Brain microvascular endothelial cell (primary cell): ENCODE measurements around the gene RCOR1.

Experiments
- DNase-seq: peaks from one replicate; pipeline ENCODE4 v3.0.0-alpha.2; 2020
- H3K27ac ChIP-seq: fragments of 250-450 bp; sonication (Bioruptor Pico); 2 replicates; pipeline ENCODE4 v1.5.1; 2020; ENCODE audit warnings: mild to moderate bottlenecking, moderate library complexity
- H3K27me3 ChIP-seq: fragments of 250-450 bp; sonication (Bioruptor Pico); replicated peaks from 2 replicates; pipeline ENCODE4 v1.5.1; 2020; ENCODE audit warnings: mild to moderate bottlenecking
- H3K36me3 ChIP-seq: fragments of 250-450 bp; sonication (Bioruptor Pico); replicated peaks from 2 replicates; pipeline ENCODE4 v1.5.1; 2020; ENCODE audit warnings: mild to moderate bottlenecking
- H3K4me3 ChIP-seq: 2 replicates; pipeline ENCODE4 v1.5.1; 2011; ENCODE audit warnings: low read depth, mild to moderate bottlenecking, control low read depth, low read length, moderate library complexity
- in situ Hi-C: cut with HindIII; loops from 2 replicates; pipeline ENCODE4 v1.10.0; 2017; ENCODE audit warnings: low sequenced_read_pairs, low pct_ligation_motif_present
- TF ChIP-seq, protein P1 (sequence below): IDR thresholded peaks from 2 replicates; pipeline ENCODE4 v1.5.1; 2011; ENCODE audit warnings: low read depth, mild to moderate bottlenecking, moderate library complexity, low read length, control low read depth, inconsistent platforms; ENCODE audit errors: missing control alignments

Gene RCOR1

DNA sequence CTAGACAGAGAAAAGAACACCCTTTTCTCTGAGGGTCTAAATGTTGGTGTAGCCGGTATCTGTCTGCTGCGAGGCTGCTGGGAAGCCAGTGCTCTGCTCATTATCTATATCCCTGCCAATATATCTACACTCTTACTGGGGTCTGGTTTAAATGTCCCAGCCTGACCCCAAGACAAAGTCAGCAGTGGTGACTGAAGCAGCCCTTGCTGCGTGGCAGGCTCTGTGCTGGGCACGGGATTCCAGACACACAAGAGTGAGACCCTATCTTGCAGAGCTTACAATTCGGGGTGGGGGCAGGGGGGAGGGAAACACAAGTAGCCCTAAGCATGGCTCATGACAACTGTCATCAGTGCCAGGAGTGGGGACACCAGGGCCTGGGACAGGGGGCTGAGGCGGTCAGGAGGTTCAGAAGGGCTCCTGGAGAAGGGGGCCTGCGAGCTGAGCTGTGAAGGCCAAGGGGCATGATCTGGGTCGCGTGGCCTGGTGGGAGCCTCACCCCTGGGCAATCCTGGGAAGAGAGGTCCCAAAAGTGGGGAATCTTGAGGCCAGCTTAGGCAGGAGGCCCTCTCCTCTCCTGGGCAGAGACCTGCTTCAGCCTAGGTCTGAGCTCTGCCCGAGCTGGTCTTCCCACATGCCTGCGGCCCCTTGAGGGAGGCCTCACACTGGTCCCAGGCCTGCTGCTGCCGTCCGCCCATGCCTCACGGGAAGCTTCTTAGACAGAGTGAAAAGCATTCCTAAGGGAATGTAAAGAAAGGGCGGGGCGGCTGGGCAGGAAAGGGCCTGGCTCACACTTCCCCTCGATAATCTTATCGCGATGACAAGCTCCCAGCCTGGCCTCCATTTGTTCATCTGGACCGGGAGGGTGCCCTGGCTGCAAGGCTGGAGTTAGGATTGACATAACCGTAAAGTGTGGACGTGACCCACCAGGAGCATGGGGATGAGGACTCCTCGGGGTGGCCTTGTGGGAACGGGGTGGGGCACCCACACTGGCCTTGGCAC is 7.3 kb upstream of the RCOR1 start:
- in situ Hi-C loops = no loop called here
- H3K27me3 ChIP-seq = no peaks in the 10 kb centered on the region
- H3K27ac ChIP-seq = no peak overlapping the region
- no peak overlapping the region for H3K4me3 ChIP-seq
- no peak for DNase-seq
- no peaks in the 10 kb centered on the region for H3K36me3 ChIP-seq
- TF ChIP-seq, protein P1, sequence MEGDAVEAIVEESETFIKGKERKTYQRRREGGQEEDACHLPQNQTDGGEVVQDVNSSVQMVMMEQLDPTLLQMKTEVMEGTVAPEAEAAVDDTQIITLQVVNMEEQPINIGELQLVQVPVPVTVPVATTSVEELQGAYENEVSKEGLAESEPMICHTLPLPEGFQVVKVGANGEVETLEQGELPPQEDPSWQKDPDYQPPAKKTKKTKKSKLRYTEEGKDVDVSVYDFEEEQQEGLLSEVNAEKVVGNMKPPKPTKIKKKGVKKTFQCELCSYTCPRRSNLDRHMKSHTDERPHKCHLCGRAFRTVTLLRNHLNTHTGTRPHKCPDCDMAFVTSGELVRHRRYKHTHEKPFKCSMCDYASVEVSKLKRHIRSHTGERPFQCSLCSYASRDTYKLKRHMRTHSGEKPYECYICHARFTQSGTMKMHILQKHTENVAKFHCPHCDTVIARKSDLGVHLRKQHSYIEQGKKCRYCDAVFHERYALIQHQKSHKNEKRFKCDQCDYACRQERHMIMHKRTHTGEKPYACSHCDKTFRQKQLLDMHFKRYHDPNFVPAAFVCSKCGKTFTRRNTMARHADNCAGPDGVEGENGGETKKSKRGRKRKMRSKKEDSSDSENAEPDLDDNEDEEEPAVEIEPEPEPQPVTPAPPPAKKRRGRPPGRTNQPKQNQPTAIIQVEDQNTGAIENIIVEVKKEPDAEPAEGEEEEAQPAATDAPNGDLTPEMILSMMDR = no peak

DNA sequence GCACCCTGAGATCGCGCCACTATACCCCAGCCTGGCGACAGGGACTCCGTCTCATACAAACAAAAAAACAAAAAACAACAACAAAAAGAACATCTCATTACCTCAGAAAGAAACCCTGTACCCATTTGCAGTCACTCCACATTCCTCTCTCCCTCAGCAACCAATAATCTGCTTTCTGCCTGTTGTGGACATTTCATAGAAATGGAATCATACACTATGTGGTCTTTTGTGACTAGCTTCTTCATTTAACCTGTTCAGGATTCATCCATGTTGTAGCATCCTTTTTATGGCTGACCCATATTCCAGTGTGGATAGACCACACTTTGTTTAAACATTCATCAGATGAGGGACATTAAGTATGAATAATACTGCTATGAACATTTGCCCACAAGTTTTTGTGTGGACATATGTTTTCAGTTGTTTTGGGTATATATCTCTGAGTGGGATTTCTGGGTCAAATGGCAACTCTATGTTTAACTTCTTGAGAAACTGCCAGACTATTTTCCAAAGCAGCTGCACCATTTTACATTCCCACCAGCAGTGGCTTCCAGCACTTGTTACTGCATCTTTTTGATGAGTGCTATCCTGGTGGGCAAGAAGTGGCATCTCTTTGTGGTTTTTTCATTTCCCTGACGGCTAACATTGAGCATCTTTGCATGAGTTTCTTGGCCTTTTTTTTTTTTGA is 5.9 kb upstream of the RCOR1 start:
- DNase-seq = no peak
- no peak overlapping the region for H3K27ac ChIP-seq
- H3K27me3 ChIP-seq = no peaks in the 10 kb centered on the region
- no peaks in the 10 kb centered on the region for H3K36me3 ChIP-seq
- in situ Hi-C loops = no loop called here
- TF ChIP-seq, protein P1 = no peak
- no peak overlapping the region for H3K4me3 ChIP-seq

DNA sequence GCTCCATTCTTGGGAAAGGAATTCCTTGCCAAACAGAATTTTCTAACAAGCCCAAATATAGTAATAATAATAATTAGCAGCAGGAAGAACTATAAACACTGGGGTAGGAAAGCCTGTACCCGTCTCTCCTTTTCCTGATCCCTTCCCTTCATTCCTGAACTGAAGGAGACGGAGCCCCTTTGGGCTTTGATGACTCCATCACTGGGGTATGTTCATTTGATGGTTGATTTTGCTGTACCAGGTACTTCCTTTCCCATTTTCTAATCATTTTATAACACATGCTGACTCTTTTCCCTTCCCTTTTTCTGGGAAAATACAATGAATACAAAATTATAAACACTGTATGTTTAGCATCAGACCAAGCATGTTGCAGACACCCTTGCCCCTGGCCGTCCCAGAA is 3.6 kb upstream of the RCOR1 start:
- DNase-seq = no peak
- in situ Hi-C loops = no loop called here
- no peak overlapping the region for H3K27ac ChIP-seq
- TF ChIP-seq, protein P1 = no peak
- no peaks in the 10 kb centered on the region for H3K27me3 ChIP-seq
- no peaks in the 10 kb centered on the region for H3K36me3 ChIP-seq
- H3K4me3 ChIP-seq = no peak overlapping the region

DNA sequence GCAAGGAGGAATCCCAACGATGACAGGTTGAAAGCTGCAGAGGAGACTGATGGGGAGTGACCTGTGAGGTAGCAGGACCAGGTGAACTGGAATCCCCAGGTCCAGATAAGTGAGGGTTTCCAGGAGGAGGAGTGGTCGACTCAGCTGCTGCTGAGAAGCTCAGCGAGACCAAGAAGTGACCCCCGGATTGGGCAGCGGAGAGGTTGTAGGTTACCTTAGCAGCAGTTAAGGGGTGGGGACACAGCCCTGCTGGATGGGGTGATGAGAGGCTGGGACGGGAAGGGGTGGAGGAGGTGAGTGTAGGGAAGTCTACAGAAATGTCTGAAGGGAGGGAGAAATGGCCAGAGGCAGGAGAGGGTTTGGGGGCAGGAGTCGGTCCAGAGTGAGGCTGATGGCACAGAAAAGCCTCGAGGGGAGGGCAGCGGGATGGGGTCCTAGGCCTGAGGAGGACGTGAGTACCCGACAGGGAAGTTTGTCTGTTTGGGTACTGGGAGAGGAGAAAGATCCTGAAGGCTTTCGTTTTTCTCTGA is 2.6 kb upstream of the RCOR1 start:
- in situ Hi-C loops = no loop called here
- no peak for DNase-seq

DNA sequence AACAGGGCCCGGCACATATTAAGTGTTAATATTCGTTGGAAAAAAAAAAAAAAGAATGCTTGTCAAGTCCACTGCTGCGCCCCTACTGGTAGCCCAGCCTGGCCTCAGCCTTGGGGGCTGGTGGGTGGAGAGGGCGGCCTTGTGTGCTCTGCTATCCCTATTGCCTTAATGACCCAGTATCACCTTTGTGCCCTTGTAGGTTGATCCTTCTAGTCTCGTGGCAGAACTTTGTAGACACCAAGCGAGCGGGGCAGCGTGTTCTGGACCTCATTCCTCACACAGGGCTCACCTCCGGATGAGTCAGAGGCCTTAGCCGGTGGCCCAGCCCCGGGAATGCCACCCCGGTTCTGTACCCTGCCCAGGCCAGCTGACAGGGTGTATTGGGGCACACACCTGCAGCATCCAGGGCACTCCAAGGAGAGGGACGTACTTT is 1.8 kb upstream of the RCOR1 start:
- no peak overlapping the region for H3K27ac ChIP-seq
- no peak for DNase-seq
- no peaks in the 10 kb centered on the region for H3K27me3 ChIP-seq
- H3K36me3 ChIP-seq = no peaks in the 10 kb centered on the region
- in situ Hi-C loops = no loop called here
- TF ChIP-seq, protein P1 = peak; percentile 80
- peak overlapping the region; percentile 76 for H3K4me3 ChIP-seq

More for the DNA sequence above, 2.6 kb upstream of the RCOR1 start:
- no peak overlapping the region for H3K4me3 ChIP-seq
- no peak overlapping the region for H3K27ac ChIP-seq
- H3K27me3 ChIP-seq = no peaks in the 10 kb centered on the region
- TF ChIP-seq, protein P1 = no peak
- no peaks in the 10 kb centered on the region for H3K36me3 ChIP-seq
